Peyer's patch (tissue), 4 donors: ENCODE results near the gene CDK6.

ENCODE experiments used
- CTCF ChIP-seq, 6 experiments: fragments of 450-650 bp in 4 of 6; fragments of 200-600 bp in 2 of 6; sonication (generic) in 1 of 6; IDR thresholded peaks; one replicate each; pipeline ENCODE4 v1.5.1; 2017 to 2019; ENCODE audit warnings: antibody characterized with exemption in 6 of 6, mild to moderate bottlenecking in 3 of 6, moderate library complexity in 1 of 6
- POLR2A ChIP-seq, 2 donors: fragments of 450-650 bp; IDR thresholded peaks; one replicate each; pipeline ENCODE4 v1.5.1; 2017; ENCODE audit warnings: antibody characterized with exemption in 2 of 2, mild to moderate bottlenecking in 2 of 2, moderate library complexity in 2 of 2

- TF ChIP-seq CTCF (IDR thresholded peaks at IDR 0.05) (no peak), POLR2A (IDR thresholded peaks at IDR 0.05) (no peak)
Measured at GRCh38 chr7:92694211-92694610, 142.2 kb downstream of the CDK6 start.
